ENCODE results near the gene SGK2.

GRCh38 chr20:43542674-43543073, 16.2 kb upstream of the SGK2 start:
- TF ChIP-seq EZH2 (IDR thresholded peaks at IDR 0.05; ENCODE audit: insufficient read depth, poor library complexity, severe bottlenecking) (no peak), EZH2phosphoT487 (IDR thresholded peaks at IDR 0.05; ENCODE audit: insufficient read depth, low read depth) (no peak)

All from GM23248 (cell line).